ENCODE data around the gene MEN1. TPM values are rescaled to one million over a fixed set of nuclear protein-coding genes. Genes with fewer than 3 reads are reported as not detected.
A peak's percentile ranks its signal among the peaks of the same experiment; 100 is the strongest.

MEN1 gene
- total and polyA plus RNA-seq, 9 of the 15 experiments (the other 6 are each of a cell fraction or from before 2014, with no cell fraction given), result 3.4 to 57.2 (median 19.3) TPM

- TF ChIP-seq ZNF407 (IDR thresholded peaks at IDR 0.05; ENCODE audit: low read depth) (no peak), E2F1 (CRISPR knock-in tag; IDR thresholded peaks at IDR 0.05) (peak; percentile 58; the same call in 1 of the 2 replicates), SMAD3 (CRISPR knock-in tag; conservative IDR thresholded peaks at IDR 0.05) (no peak), GTF2F1 (IDR thresholded peaks at IDR 0.05; ENCODE audit: low read depth, low read length) (no peak), ARID2 (IDR thresholded peaks at IDR 0.05) (no peak), KLF10 (CRISPR knock-in tag; IDR thresholded peaks at IDR 0.05) (no peak), NR0B1 (IDR thresholded peaks at IDR 0.05; ENCODE audit: partially characterized antibody) (no peak), TCFL5 (CRISPR knock-in tag; conservative IDR thresholded peaks at IDR 0.05) (no peak), ZNF778 (CRISPR knock-in tag; IDR thresholded peaks at IDR 0.05) (no peak), WHSC1 (IDR thresholded peaks at IDR 0.05; ENCODE audit: low read length) (no peak), JUN (IDR thresholded peaks at IDR 0.05; ENCODE audit: borderline replicate concordance, low read depth, low read length) (no peak), JUN (CRISPR knock-in tag; IDR thresholded peaks at IDR 0.05; ENCODE audit: borderline replicate concordance) (no peak), NFIX (CRISPR knock-in tag; IDR thresholded peaks at IDR 0.05; ENCODE audit: low read depth) (no peak), MEF2A (IDR thresholded peaks at IDR 0.05; ENCODE audit: control insufficient read depth, low read depth, low read length) (no peak), STAT6 (CRISPR knock-in tag; IDR thresholded peaks at IDR 0.05) (no peak)
Observed at GRCh38 chr11:64810271-64810890, at the start of gene MEN1 (continued).
